B cell (primary cell): ENCODE results near the gene HEXB. TPM values are rescaled to one million over a fixed set of nuclear protein-coding genes. Genes with fewer than 3 reads are reported as not detected.

Experiments
- ATAC-seq: fragments of 200-7000 bp; cut with Tn5 transposase; one replicate; pipeline ENCODE4 v1.10.0; 2021; ENCODE audit warnings: low read depth, mild to moderate bottlenecking, moderate number of reproducible peaks, moderate library complexity
- CTCF ChIA-PET: fragments of 350-600 bp; sonication (Branson Sonifier 250); formaldehyde crosslinking; loops from one replicate; lab custom pipeline; 2021; ENCODE audit warnings: antibody characterized with exemption, inconsistent platforms; lab: Charles Lee
- POLR2A ChIA-PET: fragments of 350-600 bp; sonication (Branson Sonifier 250); formaldehyde crosslinking; loops from one replicate; lab custom pipeline; 2021; ENCODE audit warnings: antibody characterized with exemption; lab: Charles Lee
- DNase-seq: peaks from one replicate; pipeline ENCODE4 v3.0.0; 2013
- H2AFZ ChIP-seq: 2 replicates; pipeline ENCODE4 v1.6.1; 2012; ENCODE audit warnings: mild to moderate bottlenecking, low read depth, low read length; ENCODE audit not compliant: insufficient read depth, poor library complexity, severe bottlenecking
- H3K27ac ChIP-seq, 2 donors: 1 replicate in 1 of 2; 2 replicates in 1 of 2; pipeline ENCODE4 v1.5.1; 2012 to 2013; ENCODE audit warnings: low read length in 2 of 2, mild to moderate bottlenecking in 2 of 2, moderate library complexity in 1 of 2
- H3K27me3 ChIP-seq, 4 experiments: fragments of 200-600 bp in 1 of 4; sonication (generic) in 1 of 4; replicated peaks in 1 of 4; 1 replicate in 2 of 4; 2 replicates in 2 of 4; pipeline versions ENCODE4 v1.6.1 to v1.7.0; 2013 to 2016; ENCODE audit warnings: low read length in 3 of 4, mild to moderate bottlenecking in 2 of 4, mixed read lengths in 1 of 4, moderate library complexity in 1 of 4; ENCODE audit not compliant: insufficient read depth in 4 of 4, control insufficient read depth in 3 of 4; ENCODE audit errors: control extremely low read depth in 1 of 4
- H3K36me3 ChIP-seq, 2 experiments: replicated peaks in 1 of 2; 1 replicate in 1 of 2; 2 replicates in 1 of 2; pipeline versions ENCODE4 v1.6.1 to v1.7.1; 2013; ENCODE audit warnings: low read length in 1 of 2; ENCODE audit not compliant: insufficient read depth in 2 of 2, control insufficient read depth in 1 of 2; ENCODE audit errors: control extremely low read depth in 1 of 2, extremely low read depth in 1 of 2
- H3K4me1 ChIP-seq, 2 donors: fragments of 200-600 bp in 1 of 2; sonication (generic) in 1 of 2; 1 replicate in 1 of 2; 2 replicates in 1 of 2; pipeline versions ENCODE4 v1.5.1 to v1.6.1; 2013 to 2017; ENCODE audit warnings: low read length in 2 of 2; ENCODE audit not compliant: control insufficient read depth in 2 of 2, insufficient read depth in 2 of 2
- H3K4me2 ChIP-seq: replicated peaks from 2 replicates; pipeline ENCODE3; 2012; ENCODE audit warnings: mild to moderate bottlenecking, low read depth, low read length; ENCODE audit not compliant: poor library complexity, severe bottlenecking
- H3K4me3 ChIP-seq, 5 experiments: fragments of 200-600 bp in 1 of 5; sonication (generic) in 1 of 5; 1 replicate in 3 of 5; 2 replicates in 2 of 5; pipeline versions ENCODE4 v1.5.1 to v1.7.0; 2011 to 2016; ENCODE audit warnings: low read length in 4 of 5, mild to moderate bottlenecking in 4 of 5, low read depth in 2 of 5, control low read depth in 1 of 5, moderate library complexity in 1 of 5; ENCODE audit not compliant: insufficient read depth in 1 of 5; ENCODE audit errors: control extremely low read depth in 1 of 5, extremely low read depth in 1 of 5
- H3K79me2 ChIP-seq: fragments of 200-600 bp; sonication (generic); one replicate; pipeline ENCODE4 v1.6.0; 2016; ENCODE audit warnings: low read length; ENCODE audit not compliant: control insufficient read depth, insufficient read depth
- H3K9ac ChIP-seq: fragments of 200-600 bp; sonication (generic); 2 replicates; pipeline ENCODE4 v1.6.1; 2017; ENCODE audit warnings: mild to moderate bottlenecking, low read length, moderate library complexity
- H3K9me3 ChIP-seq, 3 donors: one replicate each; pipeline versions ENCODE4 v1.6.1 to v1.7.1; 2013; ENCODE audit warnings: low read length in 2 of 3; ENCODE audit not compliant: control insufficient read depth in 2 of 3, insufficient read depth in 1 of 3; ENCODE audit errors: control extremely low read depth in 1 of 3
- H4K20me1 ChIP-seq: 2 replicates; pipeline ENCODE4 v1.6.0; 2012; ENCODE audit warnings: mild to moderate bottlenecking, low read length; ENCODE audit not compliant: insufficient read depth, control insufficient read depth, poor library complexity, severe bottlenecking
- H3K27ac Mint-ChIP-seq: one replicate; pipeline ENCODE4 v1.8.0; 2021; ENCODE audit warnings: mixed read lengths
- H3K27me3 Mint-ChIP-seq: one replicate; pipeline ENCODE4 v1.8.0; 2021; ENCODE audit warnings: mixed read lengths
- H3K4me1 Mint-ChIP-seq: one replicate; pipeline ENCODE4 v1.8.0; 2021; ENCODE audit warnings: mixed read lengths
- H3K4me3 Mint-ChIP-seq: one replicate; pipeline ENCODE4 v1.8.0; 2021; ENCODE audit warnings: mixed read lengths
- H3K9me3 Mint-ChIP-seq: one replicate; pipeline ENCODE4 v1.8.0; 2022; ENCODE audit warnings: mixed read lengths; ENCODE audit not compliant: insufficient read depth
- CTCF ChIP-seq: fragments of 200-600 bp; IDR thresholded peaks from one replicate; pipeline ENCODE4 v1.8.0; 2022; ENCODE audit warnings: antibody characterized with exemption, mild to moderate bottlenecking
- EZH2 ChIP-seq: IDR thresholded peaks from 2 replicates; pipeline ENCODE4 v1.6.1; 2012; ENCODE audit warnings: borderline replicate concordance, low read depth, mild to moderate bottlenecking, moderate library complexity, low read length; ENCODE audit not compliant: insufficient read depth, poor library complexity, severe bottlenecking
- WGBS: methylation state at CpG from one replicate; pipeline ENCODE4 v1.1.5; 2013; ENCODE audit warnings: missing lambda C conversion rate; ENCODE audit not compliant: insufficient coverage; 5-methylcytosine and 5-hydroxymethylcytosine counted together
- intact Hi-C: fragments of 100-400 bp; cut with micrococcal nuclease; formaldehyde crosslinking; loops from one replicate; pipeline ENCODE4 v1.10.0; 2022
- polyA plus RNA-seq: library from polyadenylated mRNA; depleted of rRNA; stranded (reverse); fragments of >200 nt; gene quantifications from 2 replicates; pipeline ENCODE4 v1.2.3, GENCODE V29; 2012
- total RNA-seq, 2 donors: library from RNA; stranded (reverse); fragments of 120-200 nt in 1 of 2; gene quantifications; 1 replicate in 1 of 2; 2 replicates in 1 of 2; pipeline versions ENCODE4 v1.2.3 to v1.2.4, GENCODE V29; 2013 to 2022

The HEXB gene
- total and polyA plus RNA-seq, 2 donors (not counting 1 experiment from before 2014, with no cell fraction given): 23.6 to 47.1 TPM

- POLR2A ChIA-PET: no interaction called here
Observed at GRCh38 chr5:74667396-74667795, 17.6 kb upstream of the HEXB start.

GRCh38 chr5:74669821-74670220, 15.2 kb upstream of the HEXB start:
- ATAC-seq (no peak), DNase-seq (no peak)
- WGBS: 92% methylated on average over 2 of the region's 2 CpGs
- H3K9me3 ChIP-seq: peaks cover 0 to 9% (median 8%) of the 10 kb centered on the region in 3 donors
- H3K4me3 ChIP-seq: no peak overlapping the region
- H3K4me2 ChIP-seq: no peak overlapping the region
- Mint-ChIP-seq H3K27me3 (peaks cover 35% of the 10 kb centered on the region), H3K27ac (no peak overlapping the region), H3K4me3 (no peak overlapping the region), H3K4me1 (no peaks in the 10 kb centered on the region), H3K9me3 (peaks cover 7% of the 10 kb centered on the region)
- CTCF ChIA-PET: no interaction called here
- H4K20me1 ChIP-seq: no peaks in the 10 kb centered on the region
- no peaks in the 10 kb centered on the region for H3K79me2 ChIP-seq
- no peak overlapping the region for H2AFZ ChIP-seq
- H3K27ac ChIP-seq: no peak overlapping the region
- no peaks in the 10 kb centered on the region for H3K36me3 ChIP-seq
- intact Hi-C loops: loop anchor here (5.0 kb wide), 1 partner anchor 232 kb away; no protein-coding TSS in a partner anchor
- H3K4me1 ChIP-seq: no peaks in the 10 kb centered on the region
- no peak overlapping the region for H3K9ac ChIP-seq
- TF ChIP-seq CTCF: no peak
- no peak for TF ChIP-seq EZH2
- H3K27me3 ChIP-seq: peaks cover 0 to 13% (median 0%) of the 10 kb centered on the region in 4 experiments
- POLR2A ChIA-PET: interaction anchor here (0.6 kb wide), 1 partner anchor 565 kb away, joined by 3 read pairs; no protein-coding TSS in a partner anchor

More at GRCh38 chr5:74667396-74667795, 17.6 kb upstream of the HEXB start:
- Histone ChIP-seq H2AFZ (no peak overlapping the region), H3K4me3 (no peak overlapping the region), H3K9me3 (peaks cover 0 to 9% (median 8%) of the 10 kb centered on the region in 3 donors), H3K9ac (no peak overlapping the region), H3K27me3 (peaks cover 0 to 8% (median 2%) of the 10 kb centered on the region in 4 experiments), H3K79me2 (no peaks in the 10 kb centered on the region), H4K20me1 (no peaks in the 10 kb centered on the region), H3K36me3 (no peaks in the 10 kb centered on the region), H3K4me1 (no peaks in the 10 kb centered on the region), H3K4me2 (no peak overlapping the region), H3K27ac (no peak overlapping the region)
- 73% methylated on average over 2 of the region's 4 CpGs for WGBS
- Mint-ChIP-seq H3K27ac (no peak overlapping the region), H3K4me3 (no peak overlapping the region), H3K27me3 (peaks cover 40% of the 10 kb centered on the region), H3K9me3 (peaks cover 7% of the 10 kb centered on the region), H3K4me1 (no peaks in the 10 kb centered on the region)
- intact Hi-C loops: no loop called here
- DNase-seq: no peak
- TF ChIP-seq CTCF: no peak
- no peak for TF ChIP-seq EZH2
- CTCF ChIA-PET: no interaction called here
- no peak for ATAC-seq
